Gastrocnemius medialis (tissue), 4 donors: ENCODE measurements around the gene BMP8A. TPM values are rescaled to one million over a fixed set of nuclear protein-coding genes. Genes with fewer than 3 reads are reported as not detected.

Source experiments
- ATAC-seq, 2 donors: fragments of 150-250 bp; one replicate each; pipeline ENCODE4 v1.9.1; 2016
- DNase-seq, 2 donors: peaks; one replicate each; pipeline ENCODE4 v3.0.0-alpha.2; 2019
- H3K27ac ChIP-seq, 4 donors: fragments of 200-600 bp; sonication (generic); 1 replicate in 1 of 4; 2 replicates in 3 of 4; pipeline ENCODE4 v1.5.1; 2016 to 2018; ENCODE audit warnings: mild to moderate bottlenecking in 2 of 4, moderate library complexity in 1 of 4
- H3K27me3 ChIP-seq, 3 donors: fragments of 200-600 bp; sonication (generic) in 2 of 3; 1 replicate in 1 of 3; 2 replicates in 2 of 3; pipeline versions ENCODE4 v1.5.1 to v1.6.0; 2016 to 2019; ENCODE audit warnings: mild to moderate bottlenecking in 1 of 3, moderate library complexity in 1 of 3
- H3K36me3 ChIP-seq, 2 donors: fragments of 200-600 bp; sonication (generic) in 1 of 2; one replicate each; pipeline ENCODE4 v1.5.1; 2017 to 2018
- H3K4me1 ChIP-seq, 2 donors: fragments of 200-600 bp; sonication (generic) in 1 of 2; one replicate each; pipeline ENCODE4 v1.5.1; 2016 to 2017; ENCODE audit warnings: mild to moderate bottlenecking in 2 of 2
- H3K4me3 ChIP-seq, 4 donors: fragments of 200-600 bp; sonication (generic) in 3 of 4; 1 replicate in 1 of 4; 2 replicates in 3 of 4; pipeline ENCODE4 v1.5.1; 2016 to 2019; ENCODE audit warnings: mild to moderate bottlenecking in 2 of 4
- H3K9me3 ChIP-seq, 3 donors: fragments of 200-600 bp; sonication (generic) in 2 of 3; 1 replicate in 1 of 3; 2 replicates in 2 of 3; pipeline ENCODE4 v1.5.1; 2016 to 2019
- POLR2A ChIP-seq, 2 donors: fragments of 450-650 bp; IDR thresholded peaks; one replicate each; pipeline ENCODE4 v1.6.1; 2017; ENCODE audit warnings: antibody characterized with exemption in 2 of 2, mild to moderate bottlenecking in 2 of 2, moderate library complexity in 2 of 2
- in situ Hi-C, 4 donors: fragments of 200-750 bp; cut with MboI; loops; one replicate each; pipeline versions ENCODE4 v1.15.0 to v1.8.0; 2017; ENCODE audit warnings: low sequenced_read_pairs in 4 of 4
- intact Hi-C: fragments of 100-400 bp; cut with DNase I; formaldehyde crosslinking; loops from one replicate; pipeline ENCODE4 v1.15.1; 2023; ENCODE audit warnings: low total_unique reads
- total RNA-seq, 4 donors: library from RNA; depleted of rRNA; stranded (reverse); fragments of >200 nt; gene quantifications; one replicate each; pipeline versions ENCODE4 v1.1.0 to v1.2.3, GENCODE V29; 2016
- TF ChIP-seq, protein P1 (sequence below), 5 experiments: fragments of 450-650 bp in 3 of 5; fragments of 200-600 bp in 2 of 5; sonication (generic) in 2 of 5; IDR thresholded peaks in 4 of 5; conservative IDR thresholded peaks in 1 of 5; 1 replicate in 4 of 5; 2 replicates in 1 of 5; pipeline ENCODE4 v1.5.1; 2016 to 2019; ENCODE audit warnings: antibody characterized with exemption in 5 of 5, mild to moderate bottlenecking in 3 of 5, moderate library complexity in 3 of 5

The BMP8A gene
- total RNA-seq, 4 donors from 2014 or later, result 0.31 to 1.3 TPM; not detected in 2

DNA sequence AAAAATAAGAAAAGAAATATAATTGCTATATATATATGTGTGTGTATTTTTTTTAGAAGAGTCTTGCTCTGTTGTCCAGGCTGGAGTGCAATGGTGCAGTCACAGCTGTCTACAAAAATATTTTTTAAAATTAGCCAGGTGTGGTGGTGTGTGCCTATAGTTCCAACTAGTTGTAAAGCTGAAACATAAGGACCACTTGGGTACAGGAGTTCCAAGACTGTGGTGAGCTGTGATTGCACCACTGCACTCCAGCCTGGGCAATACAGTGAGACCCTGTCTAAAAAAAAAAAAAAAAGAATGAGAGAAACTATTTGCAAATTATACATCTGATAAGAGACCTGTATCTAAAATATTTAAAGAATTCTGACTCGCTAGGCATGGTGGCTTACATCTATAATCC, 42.0 kb downstream of the BMP8A start:
- in situ Hi-C loops (loop anchor here in 2 of 4 donors (10.0 to 25.0 kb wide), 2 partner anchors 421 to 429 kb away; no protein-coding TSS in a partner anchor), intact Hi-C loops (loop anchor here (10.0 kb wide), 1 partner anchor 119 kb away; no protein-coding TSS in a partner anchor)
- TF ChIP-seq, protein P1, sequence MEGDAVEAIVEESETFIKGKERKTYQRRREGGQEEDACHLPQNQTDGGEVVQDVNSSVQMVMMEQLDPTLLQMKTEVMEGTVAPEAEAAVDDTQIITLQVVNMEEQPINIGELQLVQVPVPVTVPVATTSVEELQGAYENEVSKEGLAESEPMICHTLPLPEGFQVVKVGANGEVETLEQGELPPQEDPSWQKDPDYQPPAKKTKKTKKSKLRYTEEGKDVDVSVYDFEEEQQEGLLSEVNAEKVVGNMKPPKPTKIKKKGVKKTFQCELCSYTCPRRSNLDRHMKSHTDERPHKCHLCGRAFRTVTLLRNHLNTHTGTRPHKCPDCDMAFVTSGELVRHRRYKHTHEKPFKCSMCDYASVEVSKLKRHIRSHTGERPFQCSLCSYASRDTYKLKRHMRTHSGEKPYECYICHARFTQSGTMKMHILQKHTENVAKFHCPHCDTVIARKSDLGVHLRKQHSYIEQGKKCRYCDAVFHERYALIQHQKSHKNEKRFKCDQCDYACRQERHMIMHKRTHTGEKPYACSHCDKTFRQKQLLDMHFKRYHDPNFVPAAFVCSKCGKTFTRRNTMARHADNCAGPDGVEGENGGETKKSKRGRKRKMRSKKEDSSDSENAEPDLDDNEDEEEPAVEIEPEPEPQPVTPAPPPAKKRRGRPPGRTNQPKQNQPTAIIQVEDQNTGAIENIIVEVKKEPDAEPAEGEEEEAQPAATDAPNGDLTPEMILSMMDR (IDR thresholded peaks at IDR 0.05 in 4 of 5, conservative IDR thresholded peaks at IDR 0.05 in 1 of 5), result no peak
- no peak for TF ChIP-seq POLR2A (IDR thresholded peaks at IDR 0.05)
- Histone ChIP-seq H3K36me3 (peaks cover 0 to 87% of the 10 kb centered on the region in 2 donors), H3K4me3 (no peak overlapping the region), H3K9me3 (no peaks in the 10 kb centered on the region), H3K4me1 (no peaks in the 10 kb centered on the region), H3K27ac (no peak overlapping the region), H3K27me3 (no peaks in the 10 kb centered on the region)
- ATAC-seq (no peak), DNase-seq (no peak)

GRCh38 chr1:39538531-39539251, 47.3 kb downstream of the BMP8A start:
- H3K36me3 ChIP-seq, result peaks cover 0 to 76% of the 10 kb centered on the region in 2 donors
- TF ChIP-seq POLR2A (IDR thresholded peaks at IDR 0.05), result no peak
- no peaks in the 10 kb centered on the region for H3K27me3 ChIP-seq
- H3K4me3 ChIP-seq, result no peak overlapping the region
- intact Hi-C loops, result loop anchor here (2.0 to 10.0 kb wide), 3 partner anchors 51 to 440 kb away; no protein-coding TSS in a partner anchor
- peak overlapping the region; percentile 81 to 85 (median 82) for H3K27ac ChIP-seq
- no peak for DNase-seq
- in situ Hi-C loops, result loop anchor here in 2 of 4 donors (10.0 to 25.0 kb wide), 2 partner anchors 426 to 434 kb away; no protein-coding TSS in a partner anchor
- H3K4me1 ChIP-seq, result peaks cover 10 to 19% of the 10 kb centered on the region in 2 donors
- no peaks in the 10 kb centered on the region for H3K9me3 ChIP-seq
- no peak for ATAC-seq

- peak; percentile 68 to 82 for ATAC-seq
- H3K36me3 ChIP-seq, result peaks cover 0 to 76% of the 10 kb centered on the region in 2 donors
- TF ChIP-seq POLR2A (IDR thresholded peaks at IDR 0.05), result no peak
- TF ChIP-seq, protein P1 (IDR thresholded peaks at IDR 0.05 in 4 of 5, conservative IDR thresholded peaks at IDR 0.05 in 1 of 5), result peak; percentile 73 to 88 (median 84)
- H3K27ac ChIP-seq, result peak overlapping the region; percentile 81 to 85 (median 82)
- no peak overlapping the region for H3K4me3 ChIP-seq
- in situ Hi-C loops (loop anchor here in 2 of 4 donors (10.0 to 25.0 kb wide), 2 partner anchors 427 to 435 kb away; no protein-coding TSS in a partner anchor), intact Hi-C loops (loop anchor here (2.0 to 10.0 kb wide), 3 partner anchors 52 to 441 kb away; no protein-coding TSS in a partner anchor)
- peaks cover 10 to 19% of the 10 kb centered on the region in 2 donors for H3K4me1 ChIP-seq
- peak; percentile 48 to 73 for DNase-seq
- no peaks in the 10 kb centered on the region for H3K9me3 ChIP-seq
- no peaks in the 10 kb centered on the region for H3K27me3 ChIP-seq
Observed at GRCh38 chr1:39539252-39539790, 47.9 kb downstream of the BMP8A start.

GRCh38 chr1:39540504-39541031, 49.1 kb downstream of the BMP8A start:
- peak; percentile 73 to 90 for DNase-seq
- in situ Hi-C loops (loop anchor here in 1 of 4 donors (25.0 kb wide), 1 partner anchor 428 kb away; no protein-coding TSS in a partner anchor), intact Hi-C loops (loop anchor here (2.0 kb wide), 1 partner anchor 34 kb away; no protein-coding TSS in a partner anchor)
- H3K27ac ChIP-seq, result peak overlapping the region; percentile 81 to 85 (median 82)
- peaks cover 0 to 76% of the 10 kb centered on the region in 2 donors for H3K36me3 ChIP-seq
- ATAC-seq, result peak; percentile 83
- H3K9me3 ChIP-seq, result no peaks in the 10 kb centered on the region
- H3K27me3 ChIP-seq, result no peaks in the 10 kb centered on the region
- TF ChIP-seq POLR2A (IDR thresholded peaks at IDR 0.05), result peak in 1 of 2 donors; percentile 47
- TF ChIP-seq, protein P1 (IDR thresholded peaks at IDR 0.05 in 4 of 5, conservative IDR thresholded peaks at IDR 0.05 in 1 of 5), result no peak
- peaks cover 10 to 19% of the 10 kb centered on the region in 2 donors for H3K4me1 ChIP-seq
- no peak overlapping the region for H3K4me3 ChIP-seq
